Lung (tissue), 12 donors: ENCODE data around the gene B3GNT4. TPM values are rescaled to one million over a fixed set of nuclear protein-coding genes. Genes with fewer than 3 reads are reported as not detected.

Source experiments
- ATAC-seq: fragments of 200-7000 bp; cut with Tn5 transposase; one replicate; pipeline ENCODE4 v1.9.1; 2020; ENCODE audit warnings: moderate number of reproducible peaks; ENCODE audit not compliant: insufficient read depth, low FRiP score
- DNase-seq, 3 donors: peaks; one replicate each; pipeline ENCODE4 v3.0.0-alpha.2; 2013 to 2017
- H3K27ac ChIP-seq, 2 donors: one replicate each; pipeline ENCODE4 v1.5.1; 2013; ENCODE audit warnings: mild to moderate bottlenecking in 2 of 2, moderate library complexity in 2 of 2, control low read depth in 1 of 2, inconsistent platforms in 1 of 2, low read depth in 1 of 2, low read length in 1 of 2
- H3K27me3 ChIP-seq, 3 donors: one replicate each; pipeline ENCODE4 v1.5.1; 2013; ENCODE audit warnings: low read length in 2 of 3; ENCODE audit not compliant: control insufficient read depth in 3 of 3, insufficient read depth in 3 of 3
- H3K36me3 ChIP-seq, 4 donors: one replicate each; pipeline ENCODE4 v1.5.1; 2013; ENCODE audit warnings: low read length in 4 of 4, mild to moderate bottlenecking in 1 of 4, moderate library complexity in 1 of 4; ENCODE audit not compliant: control insufficient read depth in 4 of 4, insufficient read depth in 4 of 4
- H3K4me1 ChIP-seq, 5 donors: one replicate each; pipeline ENCODE4 v1.5.1; 2013; ENCODE audit warnings: low read length in 5 of 5, mild to moderate bottlenecking in 2 of 5, moderate library complexity in 1 of 5; ENCODE audit not compliant: control insufficient read depth in 5 of 5, insufficient read depth in 5 of 5
- H3K4me3 ChIP-seq: one replicate; pipeline ENCODE4 v1.5.1; 2013; ENCODE audit warnings: mild to moderate bottlenecking, control low read depth, moderate library complexity
- H3K9ac ChIP-seq, 2 donors: one replicate each; pipeline ENCODE4 v1.5.1; 2013; ENCODE audit warnings: low read length in 2 of 2, control low read depth in 1 of 2; ENCODE audit not compliant: insufficient read depth in 1 of 2
- H3K9me3 ChIP-seq, 4 donors: one replicate each; pipeline ENCODE4 v1.5.1; 2013; ENCODE audit warnings: low read length in 3 of 4, mild to moderate bottlenecking in 1 of 4, moderate library complexity in 1 of 4; ENCODE audit not compliant: control insufficient read depth in 4 of 4, insufficient read depth in 3 of 4
- CTCF ChIP-seq: IDR thresholded peaks from 2 replicates; pipeline ENCODE4 v1.5.1; 2012; ENCODE audit warnings: mild to moderate bottlenecking; ENCODE audit errors: control extremely low read depth, extremely low read depth
- WGBS, 2 donors: extraction: QIAGEN DNeasy Blood & Tissue Kit; methylation state at CpG; one replicate each; pipeline ENCODE4 v1.1.7; 2013; 5-methylcytosine and 5-hydroxymethylcytosine counted together
- polyA plus RNA-seq, 2 donors: library from polyadenylated mRNA; stranded (reverse); fragments of 200-250 nt; gene quantifications; one replicate each; pipeline ENCODE4 v1.2.1, GENCODE V29; 2013
- total RNA-seq, 2 donors: library from RNA; depleted of rRNA in 1 of 2; stranded (reverse); fragments of >200 nt in 1 of 2; gene quantifications; one replicate each; pipeline ENCODE4 v1.2.1, GENCODE V29; 2014 to 2021
- donor health status: control.
- donor health status: control.
- donor health status: Bipolar disorder and iron deficiency.
- donor health status: healthy.
- donor health status: DM: yes; HTN: yes; CAD: no.

Gene B3GNT4
- total and polyA plus RNA-seq, 4 donors: 0.43 to 0.80 (median 0.49) TPM; not detected in 1

GRCh38 chr12:122199484-122200355 lies 3.8 kb upstream of the B3GNT4 start:
- ATAC-seq: no peak
- Histone ChIP-seq H3K9me3 (peaks cover 0 to 3% (median 0%) of the 10 kb centered on the region in 4 donors), H3K27me3 (peaks cover 0 to 33% (median 16%) of the 10 kb centered on the region in 3 donors), H3K4me1 (peaks cover 0 to 9% (median 4%) of the 10 kb centered on the region in 5 donors), H3K36me3 (no peaks in the 10 kb centered on the region), H3K9ac (no peak overlapping the region), H3K4me3 (no peak overlapping the region), H3K27ac (no peak overlapping the region)
- DNase-seq: no peak
- no peak for TF ChIP-seq CTCF
- WGBS, 2 donors: 89 to 93% methylated on average over 29 of the region's 29 CpGs

GRCh38 chr12:122200541-122201175 lies 2.9 kb upstream of the B3GNT4 start:
- WGBS, 2 donors: 70 to 84% methylated on average over 22 to 24 of the region's 24 CpGs
- TF ChIP-seq CTCF: no peak
- no peaks in the 10 kb centered on the region for H3K36me3 ChIP-seq
- peaks cover 0 to 42% (median 24%) of the 10 kb centered on the region in 3 donors for H3K27me3 ChIP-seq
- no peak overlapping the region for H3K9ac ChIP-seq
- H3K4me3 ChIP-seq: no peak overlapping the region
- no peak for ATAC-seq
- no peak for DNase-seq
- H3K27ac ChIP-seq: no peak overlapping the region
- H3K4me1 ChIP-seq: peaks cover 0 to 9% (median 4%) of the 10 kb centered on the region in 5 donors
- H3K9me3 ChIP-seq: no peaks in the 10 kb centered on the region

- ATAC-seq (no peak), DNase-seq (no peak)
- no peak overlapping the region for H3K9ac ChIP-seq
- peaks cover 0 to 9% (median 4%) of the 10 kb centered on the region in 5 donors for H3K4me1 ChIP-seq
- WGBS, 2 donors: 90 to 99% methylated on average over 5 of the region's 5 CpGs
- H3K9me3 ChIP-seq: no peaks in the 10 kb centered on the region
- TF ChIP-seq CTCF: no peak
- no peak overlapping the region for H3K27ac ChIP-seq
- H3K27me3 ChIP-seq: peaks cover 0 to 44% (median 24%) of the 10 kb centered on the region in 3 donors
- H3K4me3 ChIP-seq: no peak overlapping the region
- no peaks in the 10 kb centered on the region for H3K36me3 ChIP-seq
Measured at GRCh38 chr12:122201381-122201780, 2.1 kb upstream of the B3GNT4 start.
